ENCODE data around the gene RNF217. TPM values are rescaled to one million over a fixed set of nuclear protein-coding genes. Genes with fewer than 3 reads are reported as not detected.
A peak's percentile ranks its signal among the peaks of the same experiment; 100 is the strongest.
"Not testable (repeated sequence)": the region's sequence is repeated elsewhere in the genome, so short reads cannot be mapped to it uniquely, and the experiment has no call there.

Gene RNF217
- total RNA-seq, 1 donor from 2014 or later: 113 TPM

DNA sequence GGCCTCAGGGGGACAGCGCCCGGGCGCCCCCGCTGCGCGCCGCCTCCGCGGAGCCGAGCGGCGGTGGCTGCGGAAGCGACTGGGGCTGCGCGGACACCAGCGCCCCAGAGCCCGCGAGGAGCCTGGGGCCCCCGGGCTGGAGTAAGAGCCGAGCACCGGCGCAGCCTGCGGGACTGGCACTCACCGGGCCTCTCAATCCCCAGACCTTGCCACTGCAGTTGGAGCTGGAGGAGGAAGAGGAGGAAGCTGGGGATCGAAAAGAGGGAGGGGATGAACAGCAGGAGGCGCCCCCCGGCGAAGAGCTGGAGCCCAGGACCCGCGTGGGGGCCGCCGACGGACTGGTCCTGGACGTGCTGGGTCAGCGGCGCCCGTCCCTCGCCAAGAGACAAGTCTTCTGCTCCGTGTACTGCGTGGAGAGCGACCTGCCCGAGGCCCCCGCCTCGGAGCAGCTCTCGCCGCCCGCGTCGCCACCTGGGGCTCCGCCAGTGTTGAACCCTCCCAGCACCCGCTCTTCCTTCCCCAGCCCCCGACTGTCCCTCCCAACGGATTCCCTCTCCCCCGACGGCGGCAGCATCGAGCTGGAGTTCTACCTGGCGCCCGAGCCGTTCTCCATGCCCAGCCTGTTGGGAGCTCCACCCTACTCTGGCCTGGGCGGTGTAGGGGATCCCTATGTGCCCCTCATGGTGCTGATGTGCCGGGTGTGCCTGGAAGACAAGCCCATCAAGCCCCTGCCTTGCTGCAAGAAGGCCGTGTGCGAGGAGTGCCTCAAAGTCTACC lies 590 bp downstream of the RNF217 start:
- peak; percentile 63 for DNase-seq (ENCODE audit: low spot score)

DNA sequence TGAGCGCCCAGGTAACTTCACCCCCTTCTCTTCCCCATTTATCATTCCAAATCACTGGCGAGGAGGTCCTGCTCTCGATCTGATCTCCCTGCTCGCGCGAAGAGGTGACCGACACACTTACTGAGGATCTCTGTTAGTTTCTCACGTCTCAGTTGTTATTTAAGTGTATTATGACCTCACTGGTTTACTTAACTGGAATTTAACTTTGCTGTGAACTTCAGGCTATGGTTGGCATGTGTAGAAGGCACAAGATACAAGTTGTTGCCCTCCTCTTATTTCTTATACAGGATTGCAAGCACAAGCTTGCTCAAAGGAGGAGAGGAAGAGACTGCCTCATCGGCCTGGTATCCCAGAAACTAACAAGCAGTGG lies 1.2 kb downstream of the RNF217 start:
- no peak for DNase-seq (ENCODE audit: low spot score)

DNA sequence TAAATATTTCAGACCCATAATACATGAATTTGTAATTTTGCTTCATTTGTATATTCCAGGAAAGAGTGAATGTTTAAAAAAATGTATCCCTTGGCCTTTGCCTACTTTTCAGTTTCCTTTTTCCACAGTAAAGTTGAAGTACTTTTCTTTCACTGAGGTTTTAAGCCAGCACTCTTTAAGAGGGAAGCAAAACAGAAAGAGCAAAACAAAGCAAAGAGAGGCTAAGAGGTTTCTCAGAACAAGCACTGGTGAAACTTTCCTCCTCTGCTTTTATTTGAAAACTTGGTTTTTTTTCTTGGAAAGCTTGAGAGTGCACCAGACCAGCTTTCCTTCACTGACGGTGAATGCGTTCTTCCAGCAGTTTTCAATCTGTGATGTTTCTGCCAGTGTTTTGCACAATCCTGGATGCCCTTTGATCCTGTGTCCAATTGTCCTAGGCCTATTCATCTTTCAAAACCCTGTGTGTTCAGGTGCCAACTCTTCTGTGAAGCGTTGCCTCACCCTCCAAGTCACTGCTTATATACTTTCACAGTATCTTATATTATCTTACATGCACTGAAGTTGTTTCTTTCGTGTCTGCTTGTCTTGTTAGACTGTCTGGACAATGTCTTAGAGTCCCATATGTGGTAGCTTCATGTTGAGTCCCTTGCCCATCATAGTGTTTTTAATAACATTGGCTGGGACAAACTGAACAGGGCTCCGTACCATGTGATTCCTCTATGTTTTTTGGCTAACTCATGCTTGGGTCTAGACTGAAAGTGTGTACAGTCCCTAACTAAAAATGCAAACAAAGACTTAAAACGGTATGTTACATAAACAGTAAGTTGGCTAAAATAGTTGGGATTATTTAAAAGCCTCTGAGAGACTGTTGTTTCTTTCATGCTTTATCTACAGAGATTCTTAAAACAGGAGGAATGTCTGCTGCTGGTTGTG lies 1.9 kb downstream of the RNF217 start:
- peak; percentile 74 for DNase-seq (ENCODE audit: low spot score)

DNA sequence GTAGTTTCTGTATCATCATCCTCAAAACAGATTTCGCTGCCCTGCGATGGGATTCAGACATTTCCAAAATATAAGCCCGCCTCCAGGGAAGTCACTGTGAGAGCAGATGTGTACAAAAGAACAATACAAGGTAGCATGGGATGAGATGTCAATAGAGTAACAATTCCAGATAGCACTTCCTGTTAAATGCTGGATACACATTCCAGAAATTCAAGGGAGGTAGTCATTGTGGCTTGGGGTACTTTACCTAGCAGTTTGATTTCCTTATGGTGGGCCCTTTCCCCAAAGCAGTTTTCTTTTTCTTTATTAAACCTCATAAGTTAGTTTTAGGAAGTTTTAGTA lies 2.5 kb downstream of the RNF217 start:
- DNase-seq (ENCODE audit: low spot score): no peak

DNA sequence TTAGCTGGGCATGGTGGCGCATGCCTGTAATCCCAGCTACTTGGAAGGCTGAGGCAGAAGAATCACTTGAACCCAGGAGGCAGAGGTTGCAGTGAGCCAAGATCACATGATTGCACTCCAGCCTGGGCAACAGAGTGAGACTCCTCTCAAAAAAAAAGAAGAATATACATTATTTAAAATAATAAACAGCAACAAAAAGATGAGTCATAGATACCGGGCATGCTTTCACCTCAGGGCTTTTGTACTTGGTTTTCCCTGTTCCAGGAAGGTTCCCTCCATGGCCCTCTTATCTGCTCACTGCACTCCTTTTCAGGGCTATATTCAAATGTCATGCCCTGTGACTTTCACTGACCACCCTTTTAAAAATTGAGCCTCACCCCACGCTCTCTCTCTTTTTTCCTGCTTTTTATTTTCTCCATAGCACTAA lies 3.2 kb downstream of the RNF217 start:
- DNase-seq (ENCODE audit: low spot score): not testable (repeated sequence)

DNA sequence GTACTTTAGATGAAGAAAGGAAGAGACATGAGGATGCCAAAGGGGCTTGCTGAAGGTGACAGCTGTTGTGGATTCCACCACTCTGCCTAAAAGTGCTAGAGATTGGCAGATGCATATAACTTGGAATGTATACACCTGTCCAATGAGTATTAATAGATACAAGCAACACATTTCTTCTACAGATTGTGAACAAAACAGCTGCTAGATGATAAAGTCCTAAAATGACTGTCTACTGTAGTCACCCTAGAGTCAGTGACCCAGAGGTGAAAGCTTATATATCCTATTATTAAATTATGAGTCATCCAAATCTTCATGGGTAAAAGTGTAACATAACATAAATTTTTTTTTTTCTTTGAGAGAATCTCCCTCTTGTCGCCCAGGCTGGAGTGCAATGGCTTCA lies 5.2 kb downstream of the RNF217 start:
- DNase-seq (ENCODE audit: low spot score): no peak

DNA sequence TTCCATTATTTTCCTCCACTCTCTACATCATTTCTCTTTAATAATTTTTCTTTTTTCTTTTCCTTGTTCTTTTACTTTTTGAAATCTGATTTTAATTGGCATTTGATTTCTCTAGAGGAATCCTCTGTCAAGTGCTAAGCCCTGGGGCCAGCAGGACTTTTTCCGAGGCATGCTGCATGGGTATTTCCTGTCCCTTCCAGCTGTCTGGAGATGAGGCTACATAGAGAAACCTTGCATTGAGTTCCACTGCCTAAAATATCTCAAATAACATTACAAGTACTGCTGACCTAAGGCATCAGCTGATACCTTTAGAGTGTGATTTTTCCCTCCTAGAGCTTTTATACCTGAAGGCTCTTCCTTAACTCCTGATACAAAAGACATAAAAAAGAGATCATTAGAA lies 6.2 kb downstream of the RNF217 start:
- DNase-seq (ENCODE audit: low spot score): peak; percentile 46

DNA sequence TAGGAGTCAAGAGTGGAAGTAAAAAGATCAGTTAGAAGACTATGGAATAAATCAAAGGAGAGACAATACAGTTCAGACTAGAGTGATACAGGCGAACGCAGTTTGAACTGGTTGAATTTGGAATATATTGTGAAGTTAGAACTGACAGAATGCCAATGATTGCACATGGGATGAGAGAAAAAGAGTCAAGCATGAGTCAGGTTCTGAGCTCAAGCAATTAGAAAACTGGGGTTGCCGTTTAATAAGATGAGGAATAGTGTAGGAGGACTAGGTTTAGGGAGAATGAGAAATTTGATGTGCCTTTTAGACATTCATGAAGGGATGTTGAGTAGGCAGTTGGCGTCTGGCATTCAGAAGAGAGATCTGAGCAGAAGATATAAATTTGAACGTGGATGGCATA lies 8.0 kb downstream of the RNF217 start:
- no peak for DNase-seq (ENCODE audit: low spot score)

DNA sequence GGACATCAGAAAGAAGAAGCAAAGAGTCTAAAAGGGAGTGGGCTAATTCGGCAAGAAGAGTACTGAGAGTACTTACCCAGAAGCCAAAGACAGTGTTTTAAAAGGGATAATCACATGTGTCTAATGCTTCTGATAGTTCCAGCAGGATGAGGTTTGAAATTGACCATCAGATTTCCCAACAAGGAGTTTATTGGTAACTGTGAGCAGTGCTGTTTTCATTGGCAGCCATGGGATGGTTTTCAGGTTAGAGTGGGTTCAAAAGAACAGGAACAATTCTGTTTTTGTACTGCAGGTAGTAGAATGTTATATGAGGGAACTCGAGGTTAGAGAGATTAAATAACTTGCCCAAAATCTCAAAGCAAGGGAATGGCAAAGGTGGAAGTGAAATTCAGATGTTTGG lies 8.5 kb downstream of the RNF217 start:
- no peak for DNase-seq (ENCODE audit: low spot score)

DNA sequence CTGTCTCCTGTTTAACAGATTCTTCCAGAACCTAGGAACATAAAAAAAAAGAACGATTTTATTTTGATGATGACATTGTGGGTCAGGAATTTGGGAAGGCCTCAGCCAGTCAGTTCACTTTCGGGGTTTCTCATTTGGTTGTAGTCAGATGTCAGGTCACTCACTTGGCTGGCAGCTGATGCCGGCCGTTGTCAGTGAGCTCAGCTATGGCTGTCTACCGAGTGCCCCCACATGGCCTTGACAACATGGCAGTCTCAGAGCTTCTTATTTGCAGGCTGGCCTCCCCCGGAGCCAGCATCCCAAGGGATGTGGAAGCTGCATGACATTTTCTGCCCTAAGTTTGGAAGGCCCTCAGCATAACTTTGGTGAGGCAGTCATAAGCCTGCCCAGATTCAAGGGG lies 11.5 kb downstream of the RNF217 start:
- DNase-seq (ENCODE audit: low spot score): no peak

DNA sequence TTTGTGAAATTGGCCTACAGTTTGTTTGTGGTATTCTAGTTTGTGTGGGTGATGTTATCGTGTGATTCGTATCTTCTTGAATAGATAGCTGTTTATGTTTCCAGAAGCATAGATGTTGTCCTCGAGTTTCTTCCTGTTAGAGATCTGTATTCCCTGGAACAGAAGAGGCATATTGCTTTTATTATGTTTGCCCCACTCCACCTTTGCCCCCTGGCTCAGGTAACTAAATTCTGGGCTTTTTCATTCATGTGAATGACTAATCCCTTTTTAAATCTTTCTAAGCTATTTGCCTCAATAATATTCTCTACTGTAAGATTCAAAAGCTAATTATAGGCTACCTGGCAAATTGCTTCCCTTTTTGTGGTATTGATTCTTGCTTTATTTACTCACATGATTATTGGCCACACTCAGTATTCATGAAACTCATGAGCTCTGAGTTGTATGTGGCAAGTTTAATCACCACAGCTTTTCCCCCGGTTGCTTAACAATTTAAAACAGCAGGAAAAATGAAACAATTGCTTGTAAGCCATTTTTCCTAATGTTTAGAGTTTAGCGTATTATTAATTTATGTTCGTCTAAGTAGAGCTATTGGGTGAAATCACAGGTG lies 12.6 kb downstream of the RNF217 start:
- DNase-seq (ENCODE audit: low spot score): no peak

DNA sequence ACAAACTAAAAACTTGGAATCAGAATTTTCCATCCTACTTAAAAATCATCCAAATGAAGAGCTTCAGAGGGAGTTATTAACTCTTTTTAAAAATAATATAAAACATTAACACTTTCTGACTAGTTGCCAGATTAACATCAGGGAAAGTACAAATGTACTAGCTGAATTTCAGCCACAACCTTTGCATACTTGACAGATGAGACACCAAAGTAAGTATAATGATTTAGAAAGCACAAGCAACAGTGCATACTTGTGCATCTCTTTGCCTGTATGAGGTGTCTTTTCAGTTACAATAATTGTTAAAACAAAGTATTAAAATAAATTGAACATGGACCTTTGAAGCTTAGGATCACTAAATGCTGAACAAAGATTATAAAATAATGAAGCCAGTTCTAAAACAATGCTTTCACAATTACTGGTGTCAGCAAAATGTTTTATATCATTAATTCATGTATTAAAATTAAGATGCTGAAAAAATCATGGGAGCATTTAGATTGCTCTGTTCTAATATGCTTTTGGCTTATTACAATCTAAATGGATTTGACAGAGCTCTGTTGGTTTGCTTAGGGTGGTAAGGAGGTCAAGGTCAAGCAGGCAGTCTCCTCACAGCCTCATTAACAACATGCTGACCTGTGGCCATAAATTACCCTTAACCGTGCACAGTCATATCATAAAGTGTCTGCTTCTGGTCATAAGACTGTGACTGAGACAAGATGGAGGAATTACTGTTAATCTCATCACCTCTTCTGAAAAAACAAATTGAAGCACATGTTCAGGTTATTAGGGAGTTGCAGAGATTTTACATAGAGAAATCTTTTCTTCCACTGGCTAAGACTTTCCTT lies 15.1 kb downstream of the RNF217 start:
- no peak for DNase-seq (ENCODE audit: low spot score)

DNA sequence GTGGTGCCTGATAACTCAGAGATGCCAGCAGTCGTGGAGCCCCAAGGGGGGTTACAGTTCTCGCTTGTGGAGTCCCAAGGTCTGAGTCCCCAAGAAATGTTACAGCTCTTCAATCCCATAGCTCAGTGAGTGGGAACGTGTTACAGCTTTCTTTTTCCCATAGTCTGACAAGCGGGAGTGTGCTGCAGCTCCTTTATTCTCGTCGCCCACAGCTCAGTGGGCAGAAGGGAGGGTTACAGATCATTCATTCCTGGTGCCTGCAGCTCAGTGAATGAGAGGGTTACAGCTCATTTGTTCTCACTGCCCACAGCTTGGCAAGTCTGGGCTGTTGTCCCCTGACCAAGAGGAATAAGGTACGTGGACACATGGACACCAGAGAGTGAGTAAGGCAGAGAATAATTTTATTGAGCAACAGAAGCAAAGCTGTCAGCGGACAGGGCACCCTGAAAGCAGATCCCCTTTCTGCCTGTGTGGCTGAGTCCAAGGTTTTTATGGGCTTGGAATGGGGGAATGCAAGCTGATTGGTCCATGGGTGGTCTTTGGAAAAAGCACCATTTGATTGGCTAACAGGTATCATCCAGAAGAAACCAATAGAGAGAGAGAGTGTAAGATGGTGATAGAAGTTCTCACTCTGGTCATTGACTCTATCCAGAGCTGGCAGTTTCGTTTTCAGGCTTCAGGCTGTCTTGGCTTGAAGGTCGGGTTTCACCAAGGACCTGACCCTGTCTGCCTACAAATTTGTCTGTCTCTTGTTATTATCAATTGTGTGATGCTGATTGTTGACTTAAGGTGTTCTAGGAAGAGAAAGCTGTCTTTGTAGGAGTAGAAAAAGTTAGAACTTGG lies 16.4 kb downstream of the RNF217 start:
- no peak for DNase-seq (ENCODE audit: low spot score)

DNA sequence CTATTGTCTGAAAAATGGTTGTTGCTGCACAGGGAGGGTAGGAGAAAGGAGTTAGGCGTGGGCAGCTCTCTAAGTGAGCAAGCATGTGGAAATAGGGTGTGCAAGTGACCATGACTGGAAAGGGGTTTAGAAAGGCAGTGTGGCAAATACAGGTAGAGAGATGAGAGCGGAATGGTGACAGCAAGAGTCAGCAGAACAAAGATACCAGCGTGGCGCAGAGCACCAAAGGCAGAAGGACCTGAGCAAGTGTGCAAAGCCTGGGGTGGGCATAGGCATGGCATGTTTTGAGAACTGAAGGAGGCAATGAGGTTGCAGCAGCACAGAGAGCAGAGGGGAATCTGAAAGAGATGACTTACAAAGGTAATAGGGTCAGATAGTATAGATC lies 17.0 kb downstream of the RNF217 start:
- DNase-seq (ENCODE audit: low spot score): no peak

DNA sequence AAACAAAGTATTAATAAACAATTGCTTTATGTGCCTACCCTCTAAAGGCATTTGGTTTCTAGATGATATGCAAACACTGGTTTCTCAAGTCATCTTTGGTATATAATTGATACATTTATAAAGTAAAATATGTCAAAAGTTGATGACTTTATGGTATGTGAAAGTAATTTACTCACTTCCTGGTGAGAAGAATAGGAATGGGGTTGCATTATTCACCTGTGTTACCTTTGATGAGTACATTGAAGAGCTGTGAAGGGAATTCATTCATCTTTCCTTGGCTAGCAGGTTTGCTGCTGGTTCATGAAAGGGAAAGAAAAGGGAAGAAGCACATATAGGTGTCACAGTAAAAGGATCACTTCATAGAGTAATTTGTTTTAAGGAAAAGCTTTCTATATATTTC lies 20.4 kb downstream of the RNF217 start:
- DNase-seq (ENCODE audit: low spot score): no peak

DNA sequence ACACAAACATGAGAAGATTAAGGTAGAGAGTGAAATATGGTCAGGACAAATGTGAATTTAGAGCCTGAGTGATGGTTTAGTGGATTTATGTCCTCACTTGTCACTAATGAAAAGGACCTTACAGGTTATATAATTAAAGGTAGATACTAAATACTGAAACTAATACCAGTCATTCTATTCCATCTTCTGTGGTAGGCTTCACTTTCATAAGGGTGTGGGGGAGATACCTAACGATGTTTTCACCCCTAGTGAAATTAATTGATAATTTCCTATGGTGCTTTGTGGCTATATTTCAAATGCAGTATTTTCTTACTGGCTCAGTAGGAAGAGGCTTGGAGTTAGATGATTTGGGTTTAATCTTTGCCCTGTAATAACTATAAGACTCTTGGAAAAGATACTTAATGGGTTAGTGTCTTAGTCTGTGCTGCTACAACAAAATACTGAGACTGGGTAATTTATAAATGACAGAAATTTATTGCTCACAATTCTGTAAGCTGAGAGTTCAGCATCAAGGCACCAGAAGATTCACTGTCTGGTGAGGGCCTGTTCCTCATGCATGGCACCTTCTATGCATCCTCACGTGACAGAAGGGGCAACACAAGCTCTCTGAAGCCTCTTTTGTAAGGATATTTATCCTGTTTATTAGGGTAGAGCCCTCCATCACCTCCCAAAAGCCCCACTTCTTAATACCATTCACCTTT lies 21.3 kb downstream of the RNF217 start:
- DNase-seq (ENCODE audit: low spot score): no peak

DNA sequence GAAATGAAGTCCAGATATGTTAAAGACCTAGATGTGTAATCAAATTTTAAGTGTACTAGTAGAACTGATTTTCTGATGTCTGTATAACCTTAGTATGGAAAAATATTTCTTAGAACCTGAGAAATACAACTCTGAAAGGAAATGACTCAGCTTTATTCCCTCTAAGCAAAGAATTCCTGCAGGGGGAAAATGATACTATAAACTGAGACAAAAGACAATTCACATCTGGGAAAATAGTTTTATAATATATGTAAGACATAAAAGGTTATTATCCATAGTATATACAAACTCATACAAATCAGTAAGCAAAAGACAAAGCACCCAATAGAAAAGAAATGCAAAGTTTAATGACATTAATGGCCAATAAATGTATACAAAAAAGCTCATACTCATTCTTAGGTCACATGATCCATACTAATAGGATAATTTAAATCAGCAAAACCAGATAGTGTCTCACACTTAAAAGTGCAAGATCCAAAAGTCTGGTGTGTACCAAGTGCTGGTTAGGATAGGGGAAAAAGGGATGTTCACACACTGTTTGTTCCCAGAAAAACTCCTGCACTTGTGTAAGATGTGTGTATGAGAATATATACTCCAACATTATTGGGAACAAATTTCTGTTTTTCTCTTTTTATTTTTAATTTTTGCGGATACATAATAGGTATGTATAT lies 22.6 kb downstream of the RNF217 start:
- no peak for DNase-seq (ENCODE audit: low spot score)

DNA sequence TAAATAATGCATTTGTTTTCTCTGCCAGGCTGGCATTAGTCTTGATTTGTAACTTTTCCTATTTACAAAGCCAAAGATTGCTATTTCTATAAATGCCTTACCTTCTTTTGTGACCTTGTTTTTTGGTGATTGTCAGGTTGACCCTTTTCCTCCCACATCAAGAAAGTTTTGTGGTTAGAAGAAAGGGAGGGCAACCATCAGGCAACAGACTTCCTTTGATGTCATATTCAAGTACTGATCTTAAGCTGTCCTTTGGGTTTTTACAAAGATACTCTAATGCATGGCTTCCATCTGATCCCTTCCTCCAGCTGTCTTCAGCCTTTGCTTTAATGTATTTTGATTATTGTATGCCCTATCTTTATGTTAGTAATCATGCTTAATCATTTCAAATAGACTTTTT lies 23.9 kb downstream of the RNF217 start:
- peak; percentile 63 for DNase-seq (ENCODE audit: low spot score)

DNA sequence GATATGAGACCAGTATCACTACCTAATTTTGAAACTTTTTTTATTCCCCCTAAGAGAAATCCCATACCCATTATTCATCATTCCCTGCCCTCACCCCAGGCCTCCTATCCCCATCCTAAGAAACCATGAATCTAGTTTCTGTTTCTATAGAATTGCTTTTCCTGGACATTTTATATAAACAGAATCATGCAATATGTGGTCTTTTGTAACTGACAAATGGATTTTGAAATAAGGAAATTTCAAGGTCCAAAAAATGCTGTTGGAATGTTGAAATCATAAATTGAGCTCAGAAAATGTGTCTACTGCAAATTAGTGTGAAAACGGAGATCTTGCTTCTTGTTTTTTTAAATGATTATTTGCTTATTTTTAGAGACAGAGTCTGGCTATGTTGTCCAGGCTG lies 25.1 kb downstream of the RNF217 start:
- no peak for DNase-seq (ENCODE audit: low spot score)

Measured in umbilical cord (tissue), 2 donors.